Islet of Langerhans (tissue), 1 donor: ENCODE results near the gene KPNA2.
"Not testable (repeated sequence)": the region's sequence is repeated elsewhere in the genome, so short reads cannot be mapped to it uniquely, and the experiment has no call there.

ENCODE experiments used
- FAIRE-seq: peaks from one replicate; lab custom pipeline; 2011; peaks lifted over from hg19 to GRCh38; lab: Jason Lieb, UNC

KPNA2 gene

GRCh38 chr17:68035523-68036303 lies at the start of gene KPNA2:
Gene KPNA2 (plus strand): TSS chr17:68035735. CDS start chr17:68037133, 1,398 bp downstream.
- FAIRE-seq = peak; percentile 17

GRCh38 chr17:67990909-67991308 lies 44.6 kb upstream of the KPNA2 start:
- no peak for FAIRE-seq

- FAIRE-seq = no peak
These were observed 42.9 kb upstream of the KPNA2 start for GRCh38 chr17:67992548-67993152.

- no peak for FAIRE-seq
These were observed 42.2 kb upstream of the KPNA2 start for GRCh38 chr17:67993153-67993997.

GRCh38 chr17:67993998-67994361 lies 41.6 kb upstream of the KPNA2 start:
- no peak for FAIRE-seq

- FAIRE-seq = no peak
These were observed 40.5 kb upstream of the KPNA2 start for GRCh38 chr17:67994817-67995569.

- FAIRE-seq = no peak
These were observed 39.8 kb upstream of the KPNA2 start for GRCh38 chr17:67995570-67996263.

- FAIRE-seq = not testable (repeated sequence)
These were observed 39.0 kb upstream of the KPNA2 start, which contains the start of gene C17orf58 for GRCh38 chr17:67996301-67997171. Gene C17orf58 (minus strand): TSS chr17:67996469. CDS start chr17:67996198, 271 bp downstream.

- no peak for FAIRE-seq
These were observed 37.1 kb upstream of the KPNA2 start for GRCh38 chr17:67998466-67998865.

- FAIRE-seq = no peak
These were observed 36.1 kb upstream of the KPNA2 start for GRCh38 chr17:67999291-67999911.

GRCh38 chr17:68004201-68004600 lies 31.3 kb upstream of the KPNA2 start:
- FAIRE-seq = no peak

- no peak for FAIRE-seq
These were observed 28.7 kb upstream of the KPNA2 start for GRCh38 chr17:68006797-68007196.

GRCh38 chr17:68011199-68011665 lies 24.3 kb upstream of the KPNA2 start:
- FAIRE-seq = no peak

- FAIRE-seq = no peak
These were observed 22.1 kb upstream of the KPNA2 start for GRCh38 chr17:68013385-68013784.

- FAIRE-seq = no peak
These were observed 20.3 kb upstream of the KPNA2 start for GRCh38 chr17:68015081-68015723.

- FAIRE-seq = no peak
These were observed 18.7 kb upstream of the KPNA2 start for GRCh38 chr17:68016838-68017237.

GRCh38 chr17:68018493-68018892 lies 17.0 kb upstream of the KPNA2 start:
- not testable (repeated sequence) for FAIRE-seq

- no peak for FAIRE-seq
These were observed 16.2 kb upstream of the KPNA2 start for GRCh38 chr17:68019336-68019674.

GRCh38 chr17:68019675-68020408 lies 15.7 kb upstream of the KPNA2 start:
- FAIRE-seq = no peak
